Keratinocyte (primary cell): ENCODE measurements around the gene IL17REL.

ENCODE experiments used
- CTCF ChIP-seq, 3 experiments: IDR thresholded peaks in 1 of 3; conservative IDR thresholded peaks in 1 of 3; optimal IDR thresholded peaks in 1 of 3; 2 replicates in 2 of 3; 3 replicates in 1 of 3; pipeline versions ENCODE3 to v1.5.1; 2011; ENCODE audit warnings: low read length in 3 of 3, mild to moderate bottlenecking in 3 of 3, moderate library complexity in 2 of 3, control low read depth in 1 of 3, inconsistent platforms in 1 of 3; ENCODE audit not compliant: insufficient read depth in 2 of 3; ENCODE audit errors: extremely low read depth in 1 of 3
- EZH2 ChIP-seq: IDR thresholded peaks from one replicate; pipeline ENCODE4 v1.6.1; 2012; ENCODE audit warnings: inconsistent platforms, mild to moderate bottlenecking, low read length, moderate library complexity

- TF ChIP-seq CTCF (optimal IDR thresholded peaks at IDR 0.05 in 1 of 3, IDR thresholded peaks at IDR 0.05 in 1 of 3, conservative IDR thresholded peaks at IDR 0.05 in 1 of 3; ENCODE audit: extremely low read depth in 1 of 3, insufficient read depth in 2 of 3, low read length in 3 of 3) (no peak), EZH2 (no peak)
Observed at GRCh38 chr22:50040717-50041116, 28.2 kb upstream of the IL17REL start.
